ENCODE results near the gene HIC2.

GRCh38 chr22:21450858-21451353 is 33.7 kb downstream of the HIC2 start:
- TF ChIP-seq EHMT2 (IDR thresholded peaks at IDR 0.05; ENCODE audit: borderline replicate concordance, low read depth, low read length), result no peak
- TF ChIP-seq MTA3 (CRISPR knock-in tag; IDR thresholded peaks at IDR 0.05), result no peak
- TF ChIP-seq ZNF224 (CRISPR knock-in tag; IDR thresholded peaks at IDR 0.05), result no peak
- TF ChIP-seq HNF4A (CRISPR knock-in tag; IDR thresholded peaks at IDR 0.05), result no peak
- TF ChIP-seq CTCF (CRISPR knock-in tag; IDR thresholded peaks at IDR 0.05), result no peak
- no peak for TF ChIP-seq HIC2 (CRISPR knock-in tag; IDR thresholded peaks at IDR 0.05; ENCODE audit: low read depth)
- no peak for TF ChIP-seq MEF2D (CRISPR knock-in tag; IDR thresholded peaks at IDR 0.05)
- no peak for TF ChIP-seq BCLAF1 (IDR thresholded peaks at IDR 0.05)
- TF ChIP-seq MTF1 (CRISPR knock-in tag; IDR thresholded peaks at IDR 0.05), result no peak
- TF ChIP-seq ARHGAP35 (CRISPR knock-in tag; IDR thresholded peaks at IDR 0.05; ENCODE audit: borderline replicate concordance), result no peak
- no peak for TF ChIP-seq POLR2AphosphoS5 (IDR thresholded peaks at IDR 0.05; ENCODE audit: low read depth, low read length)
- no peak for TF ChIP-seq ZNF468 (CRISPR knock-in tag; IDR thresholded peaks at IDR 0.05)

All from HepG2 (cell line).